ENCODE measurements around the gene B3GLCT. TPM values are rescaled to one million over a fixed set of nuclear protein-coding genes. Genes with fewer than 3 reads are reported as not detected.

Gene B3GLCT
- total and polyA plus RNA-seq, 2 donors (not counting 3 experiments of a cell fraction or from before 2014, with no cell fraction given), result 5.2 to 14.6 TPM

GRCh38 chr13:31166591-31166990 is 33.2 kb upstream of the B3GLCT start:
- no peak overlapping the region for H3K9ac ChIP-seq (replicated peaks; ENCODE audit: extremely low read depth, insufficient read depth, low read length)
- no peak overlapping the region for H3K27ac ChIP-seq (ENCODE audit: insufficient read depth, low read depth, low read length)
- intact Hi-C loops (cut with micrococcal nuclease) (loop anchor here (10.0 kb wide), 2 partner anchors 862 to 1322 kb away; partner anchors contain the start of gene KATNAL1), dilution Hi-C loops (cut with MboI; ENCODE audit: extremely low pct_ligation_motif_present, low sequenced_read_pairs) (no loop called here)
- peaks cover under 1% of the 10 kb centered on the region for H3K79me2 ChIP-seq (ENCODE audit: control insufficient read depth, insufficient read depth, low read length)
- no peak overlapping the region for H2AFZ ChIP-seq (ENCODE audit: low read depth, low read length)
- no peak overlapping the region for H3K4me2 ChIP-seq (ENCODE audit: insufficient read depth, low read length)
- no peaks in the 10 kb centered on the region for H4K20me1 ChIP-seq (replicated peaks; ENCODE audit: control insufficient read depth, extremely low read depth, insufficient read depth, low read length)
- CTCF ChIA-PET, result no interaction called here
- H3K27me3 ChIP-seq (ENCODE audit: control insufficient read depth in 2 of 2, insufficient read depth in 2 of 2, low read length in 2 of 2), result no peaks in the 10 kb centered on the region
- POLR2A ChIA-PET, result no interaction called here
- H3K4me3 ChIP-seq (replicated peaks in 1 of 3; ENCODE audit: insufficient read depth in 1 of 3, low read depth in 1 of 3, low read length in 3 of 3), result no peak overlapping the region
- no peaks in the 10 kb centered on the region for H3K36me3 ChIP-seq (ENCODE audit: control insufficient read depth in 2 of 2, extremely low read depth in 1 of 2, insufficient read depth in 2 of 2, low read length in 2 of 2)
- BruUV-seq (replicated peaks), result no TSS peak
- peaks cover 6% of the 10 kb centered on the region for H3K4me1 ChIP-seq (ENCODE audit: control insufficient read depth, extremely low read depth, insufficient read depth, low read length)
- H3K9me1 ChIP-seq (replicated peaks; ENCODE audit: control insufficient read depth, extremely low read depth, insufficient read depth, low read length), result no peaks in the 10 kb centered on the region
- no peaks in the 10 kb centered on the region for H3K9me3 ChIP-seq (replicated peaks; ENCODE audit: control insufficient read depth, insufficient read depth, low read length)
- DNase-seq (ENCODE audit: low read depth, low spot score) (no peak), FAIRE-seq (no peak)
- no peak for TF ChIP-seq POLR2AphosphoS5 (IDR thresholded peaks at IDR 0.05; ENCODE audit: insufficient read depth, low read depth, low read length)

- no peaks in the 10 kb centered on the region for H4K20me1 ChIP-seq (replicated peaks; ENCODE audit: control insufficient read depth, extremely low read depth, insufficient read depth, low read length)
- H3K27ac ChIP-seq (ENCODE audit: insufficient read depth, low read depth, low read length), result no peak overlapping the region
- ChIA-PET CTCF (interaction anchor here (0.9 kb wide), 1 partner anchor 626 kb away, joined by 3 read pairs; no protein-coding TSS in a partner anchor), POLR2A (interaction anchor here (0.7 kb wide), 1 partner anchor 104 kb away, joined by 3 read pairs; no protein-coding TSS in a partner anchor)
- DNase-seq (ENCODE audit: low read depth, low spot score) (no peak), FAIRE-seq (no peak)
- H3K4me1 ChIP-seq (ENCODE audit: control insufficient read depth, extremely low read depth, insufficient read depth, low read length), result peaks cover 6% of the 10 kb centered on the region
- H2AFZ ChIP-seq (ENCODE audit: low read depth, low read length), result no peak overlapping the region
- no peaks in the 10 kb centered on the region for H3K36me3 ChIP-seq (ENCODE audit: control insufficient read depth in 2 of 2, extremely low read depth in 1 of 2, insufficient read depth in 2 of 2, low read length in 2 of 2)
- BruUV-seq (replicated peaks), result no TSS peak
- intact Hi-C loops (cut with micrococcal nuclease), result loop anchor here (10.0 kb wide), 2 partner anchors 863 to 1323 kb away; partner anchors contain the start of gene KATNAL1
- H3K4me3 ChIP-seq (replicated peaks in 1 of 3; ENCODE audit: insufficient read depth in 1 of 3, low read depth in 1 of 3, low read length in 3 of 3), result no peak overlapping the region
- H3K9me1 ChIP-seq (replicated peaks; ENCODE audit: control insufficient read depth, extremely low read depth, insufficient read depth, low read length), result no peaks in the 10 kb centered on the region
- no peak overlapping the region for H3K4me2 ChIP-seq (ENCODE audit: insufficient read depth, low read length)
- TF ChIP-seq MYC (IDR thresholded peaks at IDR 0.05; ENCODE audit: low read depth, low read length) (no peak), EZH2 (IDR thresholded peaks at IDR 0.05; ENCODE audit: borderline replicate concordance, low read depth, low read length, severe bottlenecking) (no peak), MAX (IDR thresholded peaks at IDR 0.05; ENCODE audit: insufficient read depth, insufficient read length) (no peak), POLR2AphosphoS5 (IDR thresholded peaks at IDR 0.05; ENCODE audit: insufficient read depth, low read depth, low read length) (no peak), POLR2A (IDR thresholded peaks at IDR 0.05; ENCODE audit: low read depth, low read length) (no peak), GATA2 (IDR thresholded peaks at IDR 0.05; ENCODE audit: insufficient read depth, insufficient read length, low read depth, low read length) (no peak), CTCF (IDR thresholded peaks at IDR 0.05; ENCODE audit: extremely low read depth in 1 of 2, insufficient read depth in 1 of 2, low read depth in 1 of 2, low read length in 2 of 2) (no peak), JUN (IDR thresholded peaks at IDR 0.05; ENCODE audit: borderline replicate concordance, insufficient read depth, insufficient read length, low read depth) (no peak), FOS (IDR thresholded peaks at IDR 0.05; ENCODE audit: borderline replicate concordance, insufficient read depth, low read length) (no peak)
- no peaks in the 10 kb centered on the region for H3K79me2 ChIP-seq (ENCODE audit: control insufficient read depth, insufficient read depth, low read length)
- no peaks in the 10 kb centered on the region for H3K27me3 ChIP-seq (ENCODE audit: control insufficient read depth in 2 of 2, insufficient read depth in 2 of 2, low read length in 2 of 2)
- H3K9ac ChIP-seq (replicated peaks; ENCODE audit: extremely low read depth, insufficient read depth, low read length), result no peak overlapping the region
- no peaks in the 10 kb centered on the region for H3K9me3 ChIP-seq (replicated peaks; ENCODE audit: control insufficient read depth, insufficient read depth, low read length)
- dilution Hi-C loops (cut with MboI; ENCODE audit: extremely low pct_ligation_motif_present, low sequenced_read_pairs), result no loop called here
Observed at GRCh38 chr13:31167490-31167889, 32.3 kb upstream of the B3GLCT start.

All from endothelial cell of umbilical vein (primary cell).